Loucy (cell line): Measurements from ENCODE around the gene RDH12.

ENCODE experiments used
- H2AFZ ChIP-seq: fragments of 200-600 bp; sonication (generic); 2 replicates; pipeline ENCODE4 v1.6.0; 2016; ENCODE audit warnings: antibody characterized with exemption, mild to moderate bottlenecking, low read length, moderate library complexity
- H3F3A ChIP-seq: fragments of 200-600 bp; 2 replicates; pipeline ENCODE4 v1.6.0; 2016; ENCODE audit warnings: antibody characterized with exemption, low read depth, mild to moderate bottlenecking
- H3K27me3 ChIP-seq: fragments of 200-600 bp; sonication (generic); 2 replicates; pipeline ENCODE4 v1.6.1; 2014; ENCODE audit warnings: low read length, mild to moderate bottlenecking; ENCODE audit not compliant: insufficient read depth, poor library complexity, severe bottlenecking
- H3K36me3 ChIP-seq: fragments of 200-600 bp; sonication (generic); 2 replicates; pipeline ENCODE4 v1.6.1; 2016; ENCODE audit warnings: low read length; ENCODE audit not compliant: insufficient read depth
- H3K4me1 ChIP-seq: fragments of 200-600 bp; sonication (generic); 2 replicates; pipeline ENCODE4 v1.5.1; 2014; ENCODE audit warnings: low read length, mild to moderate bottlenecking; ENCODE audit not compliant: insufficient read depth, poor library complexity, severe bottlenecking
- H3K4me2 ChIP-seq: fragments of 200-600 bp; sonication (generic); 2 replicates; pipeline ENCODE4 v1.6.0; 2014; ENCODE audit warnings: antibody characterized with exemption, low read length, low read depth, mild to moderate bottlenecking; ENCODE audit not compliant: poor library complexity, severe bottlenecking
- H3K4me3 ChIP-seq: fragments of 200-600 bp; sonication (generic); 2 replicates; pipeline ENCODE4 v1.5.1; 2014; ENCODE audit warnings: low read length, mild to moderate bottlenecking, mixed read lengths; ENCODE audit not compliant: poor library complexity, severe bottlenecking
- H3K79me2 ChIP-seq: fragments of 200-600 bp; sonication (generic); 2 replicates; pipeline ENCODE4 v1.6.1; 2014; ENCODE audit warnings: low read length; ENCODE audit not compliant: insufficient read depth
- H3K9ac ChIP-seq: fragments of 200-600 bp; sonication (generic); 2 replicates; pipeline ENCODE4 v1.6.0; 2014; ENCODE audit warnings: mild to moderate bottlenecking, low read depth, low read length, moderate library complexity; ENCODE audit not compliant: poor library complexity, severe bottlenecking
- H3K9me2 ChIP-seq: fragments of 200-600 bp; sonication (generic); replicated peaks from 2 replicates; pipeline ENCODE4 v1.6.1; 2016; ENCODE audit warnings: low read depth, low read length, mixed read lengths
- H3K9me3 ChIP-seq: fragments of 200-600 bp; sonication (generic); 2 replicates; pipeline ENCODE4 v1.6.1; 2014; ENCODE audit warnings: mild to moderate bottlenecking, antibody characterized with exemption, low read length, low read depth; ENCODE audit not compliant: insufficient read depth
- H4K20me1 ChIP-seq: fragments of 200-600 bp; sonication (generic); 2 replicates; pipeline ENCODE4 v1.6.0; 2014; ENCODE audit warnings: antibody characterized with exemption, low read length, mild to moderate bottlenecking; ENCODE audit not compliant: insufficient read depth, poor library complexity, severe bottlenecking
- EZH2phosphoT487 ChIP-seq: fragments of 200-600 bp; IDR thresholded peaks from 2 replicates; pipeline ENCODE4 v1.6.1; 2018; ENCODE audit warnings: antibody characterized with exemption, mild to moderate bottlenecking, moderate library complexity, borderline replicate concordance
- TF ChIP-seq, protein P1 (sequence below): fragments of 200-600 bp; sonication (generic); conservative IDR thresholded peaks from 2 replicates; pipeline ENCODE4 v1.5.1; 2014; ENCODE audit warnings: mild to moderate bottlenecking, antibody characterized with exemption, low read length

RDH12 gene

DNA sequence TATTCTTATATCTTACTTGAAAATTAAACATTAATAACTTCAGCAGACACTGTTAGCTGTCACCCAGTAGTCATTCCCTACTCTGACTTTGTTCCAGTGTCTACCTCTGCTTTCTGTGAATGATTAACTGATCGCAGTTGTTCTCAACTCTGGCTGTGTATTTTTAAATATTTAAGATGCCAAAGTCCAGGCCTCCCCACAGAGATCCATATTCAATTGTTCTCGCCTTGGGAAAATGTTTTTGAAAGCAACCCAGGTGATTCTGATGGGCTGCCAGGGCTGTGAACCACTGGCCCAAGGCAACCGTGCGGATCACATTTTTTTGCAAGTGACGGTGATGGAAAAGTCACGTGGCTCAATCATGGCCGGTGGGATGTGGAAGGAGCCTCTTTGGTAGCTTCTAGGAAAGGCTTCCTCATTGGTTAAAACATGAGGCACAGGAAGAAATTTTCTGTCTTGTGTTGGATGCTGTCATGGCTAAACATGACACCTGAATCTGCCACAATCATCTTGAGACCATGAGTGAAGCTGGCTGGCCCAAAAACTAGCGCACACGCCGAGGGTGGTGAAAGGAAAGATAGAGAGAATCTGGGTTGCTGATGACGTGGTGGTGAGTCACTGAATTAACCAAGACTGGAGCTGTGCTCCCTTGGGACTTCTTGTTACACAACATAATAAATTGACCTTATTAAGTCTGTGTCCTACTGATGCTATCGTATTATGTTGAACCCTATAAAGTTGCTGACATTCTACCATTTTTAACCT, 37.2 kb downstream of the RDH12 start:
- no peak overlapping the region for H2AFZ ChIP-seq
- H3K4me1 ChIP-seq, result no peaks in the 10 kb centered on the region
- H3F3A ChIP-seq, result no peaks in the 10 kb centered on the region
- no peak overlapping the region for H3K9ac ChIP-seq
- H3K9me2 ChIP-seq, result no peaks in the 10 kb centered on the region
- no peaks in the 10 kb centered on the region for H3K36me3 ChIP-seq
- no peak overlapping the region for H3K4me3 ChIP-seq
- no peaks in the 10 kb centered on the region for H3K27me3 ChIP-seq
- H3K4me2 ChIP-seq, result no peak overlapping the region
- H4K20me1 ChIP-seq, result no peaks in the 10 kb centered on the region
- H3K79me2 ChIP-seq, result no peaks in the 10 kb centered on the region
- H3K9me3 ChIP-seq, result no peaks in the 10 kb centered on the region
- TF ChIP-seq EZH2phosphoT487, result no peak
- TF ChIP-seq, protein P1, sequence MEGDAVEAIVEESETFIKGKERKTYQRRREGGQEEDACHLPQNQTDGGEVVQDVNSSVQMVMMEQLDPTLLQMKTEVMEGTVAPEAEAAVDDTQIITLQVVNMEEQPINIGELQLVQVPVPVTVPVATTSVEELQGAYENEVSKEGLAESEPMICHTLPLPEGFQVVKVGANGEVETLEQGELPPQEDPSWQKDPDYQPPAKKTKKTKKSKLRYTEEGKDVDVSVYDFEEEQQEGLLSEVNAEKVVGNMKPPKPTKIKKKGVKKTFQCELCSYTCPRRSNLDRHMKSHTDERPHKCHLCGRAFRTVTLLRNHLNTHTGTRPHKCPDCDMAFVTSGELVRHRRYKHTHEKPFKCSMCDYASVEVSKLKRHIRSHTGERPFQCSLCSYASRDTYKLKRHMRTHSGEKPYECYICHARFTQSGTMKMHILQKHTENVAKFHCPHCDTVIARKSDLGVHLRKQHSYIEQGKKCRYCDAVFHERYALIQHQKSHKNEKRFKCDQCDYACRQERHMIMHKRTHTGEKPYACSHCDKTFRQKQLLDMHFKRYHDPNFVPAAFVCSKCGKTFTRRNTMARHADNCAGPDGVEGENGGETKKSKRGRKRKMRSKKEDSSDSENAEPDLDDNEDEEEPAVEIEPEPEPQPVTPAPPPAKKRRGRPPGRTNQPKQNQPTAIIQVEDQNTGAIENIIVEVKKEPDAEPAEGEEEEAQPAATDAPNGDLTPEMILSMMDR, result no peak

DNA sequence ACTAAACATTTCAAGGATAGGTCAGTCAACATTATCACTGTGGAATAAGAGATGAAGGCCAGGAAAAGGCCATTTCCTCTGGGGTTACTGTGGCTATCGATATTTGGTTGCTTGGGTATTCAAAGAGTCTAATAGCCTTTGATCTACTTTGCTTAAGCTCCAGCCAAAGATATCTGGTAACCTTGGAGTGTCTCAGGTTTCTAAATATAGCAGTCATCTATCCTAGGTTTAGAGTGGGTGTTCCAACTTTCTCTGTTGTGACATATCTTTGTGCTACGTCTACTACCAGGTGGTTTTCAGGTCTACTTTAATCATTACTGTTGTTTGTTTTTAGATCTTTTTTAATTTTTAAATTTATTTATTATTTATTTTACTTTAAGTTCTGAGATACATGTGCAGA, 42.4 kb downstream of the RDH12 start:
- Histone ChIP-seq H3K36me3 (no peaks in the 10 kb centered on the region), H4K20me1 (no peaks in the 10 kb centered on the region), H3F3A (no peaks in the 10 kb centered on the region), H3K27me3 (no peaks in the 10 kb centered on the region), H2AFZ (no peak overlapping the region), H3K4me1 (no peaks in the 10 kb centered on the region), H3K79me2 (no peaks in the 10 kb centered on the region), H3K4me2 (no peak overlapping the region), H3K9me2 (no peaks in the 10 kb centered on the region), H3K9ac (no peak overlapping the region), H3K4me3 (no peak overlapping the region), H3K9me3 (no peaks in the 10 kb centered on the region)
- TF ChIP-seq EZH2phosphoT487, result no peak

DNA sequence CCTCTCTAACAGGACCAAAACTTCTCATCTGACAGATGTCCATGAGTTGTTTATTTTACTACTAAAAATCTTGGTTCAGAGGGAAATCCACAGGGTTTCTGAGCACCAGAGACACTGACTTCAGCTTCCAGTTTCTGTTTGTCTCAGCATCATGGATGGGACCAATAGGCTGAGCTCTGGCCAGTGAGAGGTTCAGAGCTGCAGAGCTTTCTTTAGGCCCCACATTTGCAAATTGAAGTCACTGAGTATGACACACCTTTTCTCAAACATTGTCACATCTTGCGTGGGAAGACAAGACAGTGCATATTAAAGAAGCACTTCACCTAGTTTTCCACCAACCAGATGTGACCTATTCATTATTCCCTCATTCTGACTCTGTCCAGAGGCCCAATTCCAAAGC, 45.2 kb downstream of the RDH12 start:
- Histone ChIP-seq H4K20me1 (no peaks in the 10 kb centered on the region), H3F3A (no peaks in the 10 kb centered on the region), H3K27me3 (no peaks in the 10 kb centered on the region), H3K4me3 (no peak overlapping the region), H2AFZ (no peak overlapping the region), H3K36me3 (peaks cover 2% of the 10 kb centered on the region; the same call in 1 of the 2 replicates), H3K79me2 (no peaks in the 10 kb centered on the region), H3K4me2 (no peak overlapping the region), H3K4me1 (no peaks in the 10 kb centered on the region), H3K9ac (no peak overlapping the region), H3K9me3 (no peaks in the 10 kb centered on the region), H3K9me2 (no peaks in the 10 kb centered on the region)
- TF ChIP-seq, protein P1, result no peak
- TF ChIP-seq EZH2phosphoT487, result no peak

DNA sequence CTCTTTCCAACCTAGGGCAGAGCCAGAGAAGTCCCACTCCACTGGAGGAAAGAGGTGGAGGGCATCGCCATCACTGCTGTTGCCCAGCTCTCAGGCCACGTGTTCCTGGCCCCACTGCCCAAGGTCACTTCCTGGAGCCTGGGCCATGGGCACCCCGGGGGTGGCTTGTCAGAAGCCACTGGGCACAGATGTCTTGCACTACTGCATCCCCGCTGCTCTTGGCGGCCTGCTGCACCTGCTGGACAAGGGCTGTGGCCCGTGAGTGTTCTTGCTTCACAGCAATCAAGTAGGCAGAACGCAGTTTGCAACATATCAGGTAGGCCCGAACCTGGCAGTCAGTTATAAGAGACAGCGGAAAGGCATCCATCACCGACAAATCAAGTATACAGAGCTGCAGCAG, 46.6 kb downstream of the RDH12 start:
- Histone ChIP-seq H3F3A (no peaks in the 10 kb centered on the region), H3K36me3 (peaks cover 8% of the 10 kb centered on the region; the same call in 1 of the 2 replicates), H3K9me3 (no peaks in the 10 kb centered on the region), H3K79me2 (no peaks in the 10 kb centered on the region), H2AFZ (no peak overlapping the region), H3K9ac (no peak overlapping the region), H3K4me2 (no peak overlapping the region), H3K4me3 (no peak overlapping the region), H3K4me1 (no peaks in the 10 kb centered on the region), H3K27me3 (no peaks in the 10 kb centered on the region), H3K9me2 (no peaks in the 10 kb centered on the region), H4K20me1 (no peaks in the 10 kb centered on the region)
- no peak for TF ChIP-seq EZH2phosphoT487
- TF ChIP-seq, protein P1, result no peak
